HFF-Myc (cell line): Measurements from ENCODE around the gene IFI27L1.
A peak's percentile ranks its signal among the peaks of the same experiment; 100 is the strongest.

Experiments
- DNase-seq: peaks from one replicate; pipeline ENCODE4 v3.0.0-alpha.2; 2011; ENCODE audit warnings: low read depth; ENCODE audit errors: extremely low read depth
- H3K4me3 ChIP-seq: replicated peaks from 2 replicates; pipeline ENCODE4 v1.5.1; 2011; ENCODE audit warnings: low read depth, mild to moderate bottlenecking, control low read depth, low read length
- CTCF ChIP-seq: IDR thresholded peaks from 2 replicates; pipeline ENCODE4 v1.5.1; 2012; ENCODE audit warnings: mild to moderate bottlenecking, low read depth, low read length, control low read depth; ENCODE audit errors: missing control alignments

The IFI27L1 gene

GRCh38 chr14:94077823-94078222 lies 3.3 kb upstream of the IFI27L1 start:
- H3K4me3 ChIP-seq: peak overlapping the region; percentile 98
- no peak for TF ChIP-seq CTCF
- no peak for DNase-seq

GRCh38 chr14:94079891-94080620 lies 1.1 kb upstream of the IFI27L1 start:
- peak; percentile 9 for DNase-seq
- H3K4me3 ChIP-seq: peak overlapping the region; percentile 98
- TF ChIP-seq CTCF: no peak

- no peak for TF ChIP-seq CTCF
These were observed 293 bp downstream of the IFI27L1 start for GRCh38 chr14:94081386-94081820.

GRCh38 chr14:94087891-94088290 lies 6.8 kb downstream of the IFI27L1 start:
- DNase-seq: no peak
- H3K4me3 ChIP-seq: no peak overlapping the region
- TF ChIP-seq CTCF: no peak

More at GRCh38 chr14:94081386-94081820, 293 bp downstream of the IFI27L1 start:
- H3K4me3 ChIP-seq: peak overlapping the region; percentile 98
- no peak for DNase-seq

- no peak for DNase-seq
- TF ChIP-seq CTCF: no peak
- H3K4me3 ChIP-seq: no peak overlapping the region
These were observed 7.4 kb downstream of the IFI27L1 start for GRCh38 chr14:94088516-94088915.

- no peak for DNase-seq
- no peak for TF ChIP-seq CTCF
These were observed 8.4 kb downstream of the IFI27L1 start for GRCh38 chr14:94089479-94089878.

GRCh38 chr14:94093418-94093817 lies 12.3 kb downstream of the IFI27L1 start:
- no peak for DNase-seq
- no peak for TF ChIP-seq CTCF
- no peak overlapping the region for H3K4me3 ChIP-seq

More at GRCh38 chr14:94089479-94089878, 8.4 kb downstream of the IFI27L1 start:
- H3K4me3 ChIP-seq: no peak overlapping the region
